HepG2 (cell line): ENCODE measurements around the gene UBP1. TPM values are rescaled to one million over a fixed set of nuclear protein-coding genes. Genes with fewer than 3 reads are reported as not detected.
A peak's percentile ranks its signal among the peaks of the same experiment; 100 is the strongest.

Experiments
- ATAC-seq: fragments of 200-7000 bp; cut with Tn5 transposase; 3 replicates; pipeline ENCODE4 v1.9.1; 2020; ENCODE audit warnings: mild to moderate bottlenecking, moderate library complexity
- BruUV-seq: library from RNA; stranded (reverse); fragments of 400-500 nt; replicated peaks from 2 replicates; lab custom pipeline; 2021; lab: Mats Ljungman, UMichigan
- CTCF ChIA-PET: fragments of 300-600 bp; formaldehyde crosslinking; extraction: SDS; loops from one replicate; lab custom pipeline; 2021; ENCODE audit warnings: low total read pairs, inconsistent platforms, low intra/inter-chr PET ratio; lab: Yijun Ruan, JAX
- POLR2A ChIA-PET: fragments of 350-600 bp; sonication (Branson Sonifier 250); formaldehyde crosslinking; loops from one replicate; lab custom pipeline; 2020; ENCODE audit warnings: antibody characterized with exemption, inconsistent platforms; lab: Yijun Ruan, JAX
- DNase-seq: peaks from one replicate; pipeline ENCODE4 v3.0.0-alpha.2; 2015; ENCODE audit warnings: low spot score
- FAIRE-seq: peaks from 3 replicates; lab custom pipeline; 2011; peaks lifted over from hg19 to GRCh38; lab: Jason Lieb, UNC
- H2AFZ ChIP-seq: one replicate; pipeline ENCODE4 v1.6.1; 2011; ENCODE audit warnings: low read length, inconsistent platforms
- H3K27ac ChIP-seq: fragments of 300-600 bp; 3 replicates; pipeline ENCODE4 v1.8.0; 2011; ENCODE audit warnings: mixed run types, mild to moderate bottlenecking, mixed read lengths, low read length, inconsistent platforms; ENCODE audit not compliant: insufficient read depth; ENCODE audit errors: extremely low read length
- H3K27me3 ChIP-seq, 2 experiments: fragments of 200-600 bp in 1 of 2; 2 replicates in 1 of 2; 3 replicates in 1 of 2; pipeline versions ENCODE4 v1.6.0 to v1.8.0; 2011; ENCODE audit warnings: low read length in 2 of 2, mild to moderate bottlenecking in 2 of 2, moderate library complexity in 2 of 2, inconsistent platforms in 1 of 2; ENCODE audit not compliant: insufficient read depth in 2 of 2, control insufficient read depth in 1 of 2
- H3K36me3 ChIP-seq, 2 experiments: fragments of 200-600 bp in 1 of 2; replicated peaks in 1 of 2; 2 replicates in 1 of 2; 3 replicates in 1 of 2; pipeline versions ENCODE4 v1.5.1 to v1.8.0; 2011; ENCODE audit warnings: low read length in 2 of 2, inconsistent platforms in 1 of 2; ENCODE audit not compliant: insufficient read depth in 2 of 2, control insufficient read depth in 1 of 2
- H3K4me1 ChIP-seq: 2 replicates; pipeline ENCODE4 v1.5.1; 2012; ENCODE audit warnings: low read length, inconsistent platforms; ENCODE audit not compliant: insufficient read depth
- H3K4me2 ChIP-seq: 2 replicates; pipeline ENCODE4 v1.6.0; 2011; ENCODE audit warnings: low read depth, low read length, inconsistent platforms
- H3K4me3 ChIP-seq, 3 experiments: fragments of 200-600 bp in 1 of 3; sonication (generic), shearing (Covaris generic) in 1 of 3; replicated peaks in 1 of 3; 2 replicates each; pipeline ENCODE4 v1.5.1; 2011 to 2016; ENCODE audit warnings: low read length in 3 of 3, inconsistent platforms in 2 of 3, low read depth in 2 of 3, mild to moderate bottlenecking in 2 of 3, control low read depth in 1 of 3, mixed read lengths in 1 of 3; ENCODE audit not compliant: insufficient read depth in 1 of 3
- H3K79me2 ChIP-seq: one replicate; pipeline ENCODE4 v1.6.1; 2011; ENCODE audit warnings: low read length, inconsistent platforms; ENCODE audit not compliant: insufficient read depth
- H3K9ac ChIP-seq: 2 replicates; pipeline ENCODE4 v1.6.0; 2011; ENCODE audit warnings: mild to moderate bottlenecking, low read depth, low read length, inconsistent platforms; ENCODE audit not compliant: insufficient read depth
- H3K9me3 ChIP-seq: 2 replicates; pipeline ENCODE4 v1.5.1; 2012; ENCODE audit warnings: mild to moderate bottlenecking, low read length
- H4K20me1 ChIP-seq: 2 replicates; pipeline ENCODE4 v1.6.0; 2011; ENCODE audit warnings: inconsistent platforms, mild to moderate bottlenecking, low read length, moderate library complexity; ENCODE audit not compliant: insufficient read depth
- AFF4 ChIP-seq: sonication (generic); formaldehyde crosslinking; IDR thresholded peaks from 2 replicates; pipeline ENCODE4 v1.4.0; 2020; ENCODE audit warnings: missing genetic modification reagents
- ASH2L ChIP-seq: fragments of 300-600, 200-600 bp; sonication (generic); IDR thresholded peaks from 2 replicates; pipeline ENCODE4 v1.7.0; 2017; ENCODE audit warnings: low read depth, mild to moderate bottlenecking, moderate library complexity, mixed read lengths, low read length; ENCODE audit not compliant: insufficient read length
- HDAC2 ChIP-seq: sonication (generic); formaldehyde crosslinking; IDR thresholded peaks from 2 replicates; pipeline ENCODE4 v1.4.0; 2020; ENCODE audit warnings: missing genetic modification reagents
- HMG20B ChIP-seq: conservative IDR thresholded peaks from 2 replicates; pipeline ENCODE4 v1.6.1; 2016; ENCODE audit warnings: missing genetic modification reagents, missing compliant biosample characterization
- HNF4G ChIP-seq, 2 experiments: sonication (generic) in 1 of 2; formaldehyde crosslinking in 1 of 2; IDR thresholded peaks; 2 replicates each; pipeline versions ENCODE4 v1.4.0 to v1.6.1; 2011 to 2020; ENCODE audit warnings: borderline replicate concordance in 2 of 2, low read depth in 2 of 2, mild to moderate bottlenecking in 2 of 2, low read length in 1 of 2, missing genetic modification reagents in 1 of 2, moderate library complexity in 1 of 2
- NRL ChIP-seq: sonication (generic); formaldehyde crosslinking; IDR thresholded peaks from 2 replicates; pipeline ENCODE4 v1.5.0; 2020; ENCODE audit warnings: missing genetic modification reagents, mild to moderate bottlenecking, moderate library complexity, borderline replicate concordance
- PLSCR1 ChIP-seq: sonication (generic); formaldehyde crosslinking; IDR thresholded peaks from 2 replicates; pipeline ENCODE4 v1.5.0; 2020; ENCODE audit warnings: missing genetic modification reagents, mild to moderate bottlenecking, borderline replicate concordance
- RNF219 ChIP-seq: sonication (generic); formaldehyde crosslinking; IDR thresholded peaks from 2 replicates; pipeline ENCODE4 v1.5.0; 2020; ENCODE audit warnings: mild to moderate bottlenecking, missing genetic modification reagents
- RXRB ChIP-seq: IDR thresholded peaks from 2 replicates; pipeline ENCODE4 v1.6.1; 2016; ENCODE audit warnings: borderline replicate concordance, missing genetic modification reagents, missing compliant biosample characterization
- TCF7L2 ChIP-seq: IDR thresholded peaks from 2 replicates; pipeline ENCODE4 v1.6.1; 2011; ENCODE audit warnings: mild to moderate bottlenecking, low read depth, low read length, moderate library complexity
- ZFX ChIP-seq: sonication (generic); formaldehyde crosslinking; IDR thresholded peaks from 2 replicates; pipeline ENCODE4 v1.4.0; 2020; ENCODE audit warnings: mild to moderate bottlenecking, low read depth, missing genetic modification reagents, moderate library complexity
- ZNF138 ChIP-seq: sonication (generic); formaldehyde crosslinking; IDR thresholded peaks from 2 replicates; pipeline ENCODE4 v1.5.0; 2020; ENCODE audit warnings: mild to moderate bottlenecking, low read depth, missing genetic modification reagents
- ZNF225 ChIP-seq: sonication (generic); formaldehyde crosslinking; IDR thresholded peaks from 2 replicates; pipeline ENCODE4 v1.4.0; 2020; ENCODE audit warnings: mild to moderate bottlenecking, missing genetic modification reagents
- ZNF460 ChIP-seq: sonication (generic); formaldehyde crosslinking; IDR thresholded peaks from 2 replicates; pipeline ENCODE4 v1.5.1; 2020; ENCODE audit warnings: missing genetic modification reagents, mild to moderate bottlenecking, borderline replicate concordance
- ZNF747 ChIP-seq: sonication (generic); formaldehyde crosslinking; IDR thresholded peaks from 2 replicates; pipeline ENCODE4 v1.8.1; 2023; ENCODE audit warnings: missing genetic modification reagents, mild to moderate bottlenecking, borderline replicate concordance
- ZNF816 ChIP-seq: sonication (generic); formaldehyde crosslinking; IDR thresholded peaks from 2 replicates; pipeline ENCODE4 v1.8.0; 2022; ENCODE audit warnings: missing genetic modification reagents, mild to moderate bottlenecking, borderline replicate concordance
- WGBS: methylation state at CpG from one replicate; pipeline ENCODE4 v1.1.6; 2017; ENCODE audit warnings: low lambda C conversion rate; 5-methylcytosine and 5-hydroxymethylcytosine counted together
- in situ Hi-C: cut with HindIII; loops from 2 replicates; pipeline ENCODE4 v1.10.0; 2017; ENCODE audit warnings: low pct_unique_long_range_greater_than_20kb; ENCODE audit not compliant: extremely low pct_ligation_motif_present
- intact Hi-C: fragments of 100-400 bp; cut with micrococcal nuclease; formaldehyde crosslinking; loops from one replicate; pipeline ENCODE4 v1.10.0; 2022; ENCODE audit not compliant: unreplicated experiment
- polyA plus RNA-seq, 8 experiments: library from polyadenylated mRNA; depleted of rRNA in 3 of 8; stranded (reverse) in 7 of 8; unstranded in 1 of 8; fragments of >200 nt; fragmentation: Illumina TruSeq in 4 of 8; extraction: Trizol in 4 of 8; gene quantifications; 2 replicates each; pipeline versions ENCODE4 v1.2.1 to v1.2.3, GENCODE V29; 2011 to 2016; ENCODE audit warnings: low read depth in 4 of 8, missing spikeins in 1 of 8, mixed read lengths in 1 of 8; ENCODE audit not compliant: insufficient read depth in 1 of 8
- total RNA-seq, 5 experiments: library from RNA; depleted of rRNA; stranded (reverse); fragments of >200 nt; fragmentation: Illumina TruSeq; extraction: Trizol; gene quantifications; 2 replicates each; pipeline ENCODE4 v1.2.3, GENCODE V29; 2016; ENCODE audit warnings: low read depth in 1 of 5

Gene UBP1
- total and polyA plus RNA-seq, 2 of the 13 experiments (the other 11 are each of a cell fraction or from before 2014, with no cell fraction given) = 48.3 to 79.9 TPM

GRCh38 chr3:33438284-33438668 lies 1.9 kb downstream of the UBP1 start:
- in situ Hi-C loops (no loop called here), intact Hi-C loops (loop anchor here (5.0 kb wide), 1 partner anchor 279 kb away; the partner anchor contains the start of gene CLASP2)
- Histone ChIP-seq H3K4me2 (peak overlapping the region; percentile 75), H3K27ac (peak overlapping the region; percentile 97), H3K36me3 (no peaks in the 10 kb centered on the region), H3K9me3 (no peaks in the 10 kb centered on the region), H3K79me2 (peaks cover 63% of the 10 kb centered on the region), H2AFZ (no peak overlapping the region), H3K4me1 (peaks cover 63% of the 10 kb centered on the region), H4K20me1 (peaks cover 33% of the 10 kb centered on the region), H3K4me3 (peak overlapping the region; percentile 95 to 99 (median 95)), H3K9ac (peak overlapping the region; percentile 93), H3K27me3 (no peaks in the 10 kb centered on the region)
- FAIRE-seq (no peak), ATAC-seq (no peak), DNase-seq (peak; percentile 19)
- BruUV-seq = no TSS peak
- ChIA-PET POLR2A (interaction anchor here (4.5 kb wide), 1 partner anchor 9 kb away, joined by 35 read pairs; no protein-coding TSS in a partner anchor), CTCF (no interaction called here)
- WGBS = 2% methylated on average over 4 of the region's 4 CpGs
- TF ChIP-seq PLSCR1 (CRISPR knock-in tag) (no peak), ZNF747 (CRISPR knock-in tag) (no peak), ASH2L (peak; percentile 8), ZNF138 (CRISPR knock-in tag) (no peak), AFF4 (CRISPR knock-in tag) (no peak), NRL (CRISPR knock-in tag) (no peak), TCF7L2 (no peak), RXRB (CRISPR knock-in tag) (0 out of 2 replicates have a peak, but pooled peaks have one; percentile 15), ZNF225 (CRISPR knock-in tag) (no peak), RNF219 (no peak), ZNF460 (CRISPR knock-in tag) (no peak), HMG20B (CRISPR knock-in tag) (no peak), HDAC2 (CRISPR knock-in tag) (no peak), HNF4G (IDR thresholded peaks at IDR 0.05; ENCODE audit: borderline replicate concordance, low read depth, low read length) (no peak), HNF4G (CRISPR knock-in tag; IDR thresholded peaks at IDR 0.05; ENCODE audit: borderline replicate concordance, low read depth) (no peak), ZNF816 (CRISPR knock-in tag) (peak; percentile 59; the same call in 1 of the 2 replicates), ZFX (CRISPR knock-in tag) (peak; percentile 25; the same call in 1 of the 2 replicates)
